SK-N-MC (cell line): ENCODE data around the gene CRACDL.

Source experiments
- EZH2 ChIP-seq: fragments of 200-600 bp; sonication (generic); IDR thresholded peaks from one replicate; pipeline ENCODE4 v1.6.1; 2017; ENCODE audit warnings: antibody characterized with exemption
- POLR2AphosphoS5 ChIP-seq: IDR thresholded peaks from 2 replicates; pipeline ENCODE4 v1.6.1; 2012; ENCODE audit warnings: mild to moderate bottlenecking, low read depth, low read length, borderline replicate concordance

- TF ChIP-seq POLR2AphosphoS5, result no peak
- no peak for TF ChIP-seq EZH2
Observed at GRCh38 chr2:98835831-98836385, 100.1 kb downstream of the CRACDL start.
